Measurements from ENCODE around the gene VPS33B. TPM values are rescaled to one million over a fixed set of nuclear protein-coding genes. Genes with fewer than 3 reads are reported as not detected.

Gene VPS33B
- total and polyA plus RNA-seq, 2 of the 8 experiments (the other 6 are each of a cell fraction or from before 2014, with no cell fraction given) = 11.8 to 17.3 TPM

DNA sequence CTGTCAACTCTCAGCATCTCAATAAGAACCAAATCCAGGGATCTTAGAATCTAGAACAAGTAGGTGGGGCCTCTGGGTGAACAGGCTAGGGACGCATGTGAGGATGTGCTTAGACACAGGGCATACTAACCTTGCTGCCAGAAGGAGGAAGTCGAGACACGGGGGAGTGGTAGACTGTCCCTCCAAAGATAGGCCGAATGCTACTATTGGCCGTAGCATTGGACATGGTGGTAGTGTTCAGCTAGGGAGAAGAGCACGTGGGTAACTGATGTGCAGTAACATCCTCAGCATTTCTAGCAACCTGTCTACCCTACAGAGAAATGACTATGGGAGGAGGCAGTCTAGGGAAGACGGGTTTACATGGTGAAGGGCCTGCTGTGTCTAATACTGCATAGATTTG, 52.1 kb downstream of the VPS33B start:
- no peak overlapping the region for H2BK20ac ChIP-seq (ENCODE audit: low read length)
- H3K23ac ChIP-seq (ENCODE audit: insufficient read length) = no peak overlapping the region
- H4K8ac ChIP-seq (ENCODE audit: extremely low read depth, insufficient read depth, low read length) = no peak overlapping the region
- H2AK5ac ChIP-seq (ENCODE audit: low read depth, low read length) = no peak overlapping the region
- no peaks in the 10 kb centered on the region for H3K79me1 ChIP-seq (ENCODE audit: low read depth, low read length)
- no peaks in the 10 kb centered on the region for H3K27me3 ChIP-seq (replicated peaks in 1 of 4; ENCODE audit: control insufficient read depth in 3 of 4, extremely low read depth in 1 of 4, insufficient read depth in 3 of 4, low read length in 3 of 4)
- ChIA-PET POLR2A (ENCODE audit: partially characterized antibody) (interaction anchor here (0.6 to 1.6 kb wide), 5 partner anchors 8 to 29 kb away, joined by 3 to 4 read pairs (median 3); no protein-coding TSS in a partner anchor), CTCF (ENCODE audit: partially characterized antibody) (interaction anchor here (0.6 to 3.3 kb wide), 3 partner anchors 8 to 19 kb away, joined by 3 to 17 read pairs (median 6); no protein-coding TSS in a partner anchor)
- no peak overlapping the region for H3K27ac ChIP-seq (ENCODE audit: low read depth, low read length)
- no peak overlapping the region for H3K4ac ChIP-seq (replicated peaks; ENCODE audit: insufficient read length, low read depth, low read length)
- no peaks in the 10 kb centered on the region for H3K23me2 ChIP-seq (ENCODE audit: low read depth, low read length)
- H3K18ac ChIP-seq (ENCODE audit: extremely low read depth, low read length) = no peak overlapping the region
- no peak overlapping the region for H2BK12ac ChIP-seq (ENCODE audit: low read depth, low read length)
- no peak overlapping the region for H2BK5ac ChIP-seq (ENCODE audit: low read depth, low read length)
- H2BK15ac ChIP-seq (ENCODE audit: low read length) = no peak overlapping the region
- H4K5ac ChIP-seq (ENCODE audit: insufficient read length, low read depth, low read length) = no peak overlapping the region
- TF ChIP-seq SRF (IDR thresholded peaks at IDR 0.05; ENCODE audit: low read depth, low read length) = no peak
- no peak for TF ChIP-seq EP300 (IDR thresholded peaks at IDR 0.05; ENCODE audit: borderline replicate concordance in 1 of 2, low read depth in 2 of 2, low read length in 2 of 2)
- H3K4me3 ChIP-seq (ENCODE audit: extremely low read depth in 1 of 4, insufficient read depth in 2 of 4, low read depth in 3 of 4, low read length in 4 of 4) = no peak overlapping the region
- peaks cover 4 to 8% of the 10 kb centered on the region in 2 experiments for H4K20me1 ChIP-seq (replicated peaks in 1 of 2; ENCODE audit: control insufficient read depth in 1 of 2, insufficient read depth in 2 of 2, low read length in 2 of 2)
- WGBS, 2 experiments (ENCODE audit: extremely low coverage in 1 of 2, insufficient coverage in 1 of 2, insufficient read length in 1 of 2, insufficient replicate concordance in 2 of 2, low coverage in 1 of 2, low lambda C conversion rate in 2 of 2, missing lambda C conversion rate in 1 of 2) = 95% methylated on average over 7 of the region's 7 CpGs; no CpG with 5 or more reads in 1 of the 2 experiments
- H3K79me2 ChIP-seq (ENCODE audit: control insufficient read depth in 1 of 2, insufficient read depth in 2 of 2, low read length in 2 of 2) = no peaks in the 10 kb centered on the region
- H2AFZ ChIP-seq (ENCODE audit: low read length) = no peak overlapping the region
- H3K4me1 ChIP-seq (replicated peaks in 1 of 4; ENCODE audit: control insufficient read depth in 3 of 4, insufficient read depth in 4 of 4, low read length in 3 of 4) = no peaks in the 10 kb centered on the region
- H2BK120ac ChIP-seq (replicated peaks; ENCODE audit: low read depth, low read length) = no peak overlapping the region
- no peak overlapping the region; a peak in 1 of 7 replicates for H3K9ac ChIP-seq (replicated peaks in 1 of 4; ENCODE audit: extremely low read depth in 1 of 4, low read depth in 3 of 4, low read length in 3 of 4)
- FAIRE-seq = no peak
- H3K9me3 ChIP-seq (ENCODE audit: insufficient read depth in 2 of 2, low read depth in 1 of 2, low read length in 1 of 2) = no peaks in the 10 kb centered on the region
- DNase-seq (ENCODE audit: low read depth in 1 of 2, low spot score in 2 of 2) = no peak
- H3K4me2 ChIP-seq (ENCODE audit: insufficient read depth in 1 of 2, low read depth in 2 of 2, low read length in 2 of 2) = no peak overlapping the region
- no peak overlapping the region for H3K14ac ChIP-seq (ENCODE audit: insufficient read length)
- H4K91ac ChIP-seq (replicated peaks; ENCODE audit: insufficient read length, low read length) = no peak overlapping the region
- peaks cover 44 to 87% (median 75%) of the 10 kb centered on the region in 4 experiments for H3K36me3 ChIP-seq (ENCODE audit: control insufficient read depth in 2 of 4, insufficient read depth in 4 of 4, low read length in 3 of 4)
- H3K56ac ChIP-seq (replicated peaks; ENCODE audit: insufficient read length, low read depth, low read length) = no peak overlapping the region

Data from H1 (cell line).